K562 (cell line): ENCODE data around the gene ENOX2. TPM values are rescaled to one million over a fixed set of nuclear protein-coding genes. Genes with fewer than 3 reads are reported as not detected.

Experiments
- ARID2 ChIP-seq: fragments of 450-650 bp; IDR thresholded peaks from 2 replicates; pipeline ENCODE4 v1.6.1; 2017; ENCODE audit warnings: antibody characterized with exemption, mild to moderate bottlenecking
- ATF6 ChIP-seq: sonication (generic); formaldehyde crosslinking; IDR thresholded peaks from 2 replicates; pipeline ENCODE4 v1.4.0; 2020; ENCODE audit warnings: mild to moderate bottlenecking, missing genetic modification reagents
- BCL6 ChIP-seq: fragments of 250-450 bp; sonication (Bioruptor Pico); IDR thresholded peaks from 2 replicates; pipeline ENCODE4 v1.4.0; 2020
- CCAR2 ChIP-seq: fragments of 200-400 bp; formaldehyde crosslinking; IDR thresholded peaks from 2 replicates; pipeline ENCODE4 v1.6.1; 2017; ENCODE audit warnings: mild to moderate bottlenecking, low read depth, low read length
- CEBPB ChIP-seq: fragments of 450-650 bp; IDR thresholded peaks from 2 replicates; pipeline ENCODE4 v1.6.1; 2016; ENCODE audit warnings: missing genetic modification characterization, missing compliant biosample characterization
- FOS ChIP-seq: IDR thresholded peaks from 3 replicates; pipeline ENCODE4 v1.6.1; 2011; ENCODE audit not compliant: insufficient read length; ENCODE audit errors: extremely low read depth
- GTF2F1 ChIP-seq: IDR thresholded peaks from 2 replicates; pipeline ENCODE4 v1.6.1; 2011; ENCODE audit warnings: low read depth, low read length, improper control_type of control experiment
- KAT7 ChIP-seq: sonication (generic); formaldehyde crosslinking; IDR thresholded peaks from 2 replicates; pipeline ENCODE4 v1.8.0; 2022; ENCODE audit warnings: missing genetic modification reagents, mild to moderate bottlenecking, borderline replicate concordance
- MAFF ChIP-seq: IDR thresholded peaks from 2 replicates; pipeline ENCODE4 v1.6.1; 2012; ENCODE audit warnings: low read length, improper control_type of control experiment
- NCOA4 ChIP-seq: fragments of 450-650 bp; IDR thresholded peaks from 2 replicates; pipeline ENCODE4 v1.6.1; 2018; ENCODE audit warnings: mild to moderate bottlenecking; ENCODE audit not compliant: partially characterized antibody
- NCOR1 ChIP-seq: fragments of 450-650 bp; IDR thresholded peaks from 2 replicates; pipeline ENCODE4 v1.6.1; 2016; ENCODE audit warnings: mild to moderate bottlenecking, moderate library complexity
- PCBP1 ChIP-seq: fragments of 200-400 bp; formaldehyde crosslinking; IDR thresholded peaks from 2 replicates; pipeline ENCODE4 v1.6.1; 2018; ENCODE audit warnings: mild to moderate bottlenecking, low read depth, low read length; ENCODE audit not compliant: poor library complexity, severe bottlenecking
- PTRF ChIP-seq: fragments of 450-650 bp; IDR thresholded peaks from 2 replicates; pipeline ENCODE4 v1.6.1; 2016; ENCODE audit warnings: mild to moderate bottlenecking, missing genetic modification characterization, missing compliant biosample characterization
- SLC30A9 ChIP-seq: fragments of 250-450 bp; sonication (Bioruptor Pico); IDR thresholded peaks from 2 replicates; pipeline ENCODE4 v1.8.0; 2022; ENCODE audit warnings: mild to moderate bottlenecking, moderate library complexity
- SNRNP70 ChIP-seq: fragments of 200-400 bp; formaldehyde crosslinking; optimal IDR thresholded peaks from 2 replicates; pipeline ENCODE3; 2017; ENCODE audit warnings: low read depth, low read length
- SRSF7 ChIP-seq: fragments of 200-400 bp; formaldehyde crosslinking; optimal IDR thresholded peaks from 2 replicates; pipeline ENCODE3; 2017; ENCODE audit warnings: mild to moderate bottlenecking, low read depth, low read length
- TEAD2 ChIP-seq: fragments of 450-650 bp; IDR thresholded peaks from 2 replicates; pipeline ENCODE4 v1.6.1; 2016; ENCODE audit warnings: missing genetic modification characterization, control low read depth, missing compliant biosample characterization
- TSHZ1 ChIP-seq: fragments of 250-450 bp; sonication (Bioruptor Pico); IDR thresholded peaks from 2 replicates; pipeline ENCODE4 v1.4.0; 2020; ENCODE audit warnings: mild to moderate bottlenecking, moderate library complexity
- ZBTB9 ChIP-seq: fragments of 450-650 bp; formaldehyde crosslinking; IDR thresholded peaks from 2 replicates; pipeline ENCODE4 v1.4.0; 2020; ENCODE audit warnings: mild to moderate bottlenecking, moderate library complexity
- ZNF408 ChIP-seq: fragments of 250-450 bp; sonication (Bioruptor Pico); IDR thresholded peaks from 2 replicates; pipeline ENCODE4 v1.4.0; 2020; ENCODE audit warnings: low read depth, mild to moderate bottlenecking, moderate library complexity
- ZNF445 ChIP-seq: fragments of 250-450 bp; sonication (Bioruptor Pico); IDR thresholded peaks from 2 replicates; pipeline ENCODE4 v1.4.0; 2020; ENCODE audit warnings: low read depth, mild to moderate bottlenecking, moderate library complexity
- ZNF778 ChIP-seq: fragments of 450-650 bp; formaldehyde crosslinking; IDR thresholded peaks from 2 replicates; pipeline ENCODE4 v1.4.0; 2020; ENCODE audit warnings: mild to moderate bottlenecking, moderate library complexity
- polyA plus RNA-seq, 8 experiments: library from polyadenylated mRNA; depleted of rRNA in 4 of 8; stranded (reverse) in 5 of 8; unstranded in 3 of 8; fragments of >200 nt; fragmentation: Nextera tagmentation in 2 of 8; fragmentation: Illumina TruSeq in 1 of 8; extraction: Ambion mirVana in 2 of 8; extraction: Trizol in 1 of 8; gene quantifications; 2 replicates each; pipeline versions ENCODE4 v1.2.1 to v1.2.3, GENCODE V29; 2011 to 2014; ENCODE audit warnings: inconsistent platforms in 1 of 8, missing spikeins in 1 of 8
- total RNA-seq, 7 experiments: library from RNA; depleted of rRNA in 6 of 7; stranded (reverse); fragments of >200 nt in 6 of 7; fragmentation: Illumina TruSeq in 2 of 7; extraction: Trizol in 2 of 7; gene quantifications; 2 replicates each; pipeline versions ENCODE4 v1.2.1 to v1.2.3, GENCODE V29; 2011 to 2021; ENCODE audit warnings: low replicate concordance in 1 of 7

ENOX2 gene
- total and polyA plus RNA-seq, 9 of the 15 experiments (the other 6 are each of a cell fraction or from before 2014, with no cell fraction given) = 6.1 to 24.0 (median 13.8) TPM

GRCh38 chrX:130952266-130953043, 49.4 kb upstream of the ENOX2 start (continued):
- no peak for TF ChIP-seq TSHZ1 (CRISPR knock-in tag)
- no peak for TF ChIP-seq ZBTB9 (CRISPR knock-in tag)
- no peak for TF ChIP-seq NCOA4
- no peak for TF ChIP-seq BCL6 (CRISPR knock-in tag)
- TF ChIP-seq KAT7 (CRISPR knock-in tag) = no peak
- TF ChIP-seq PTRF (tag) = no peak
- no peak for TF ChIP-seq CEBPB (tag)
- no peak for TF ChIP-seq ARID2
- TF ChIP-seq TEAD2 = no peak
- TF ChIP-seq PCBP1 = no peak
- no peak for TF ChIP-seq SLC30A9
- no peak for TF ChIP-seq FOS
- no peak for TF ChIP-seq GTF2F1
- TF ChIP-seq MAFF = no peak
- TF ChIP-seq ZNF408 (CRISPR knock-in tag) = no peak
- TF ChIP-seq NCOR1 = peak; percentile 93
- no peak for TF ChIP-seq ZNF445 (CRISPR knock-in tag)
- TF ChIP-seq ATF6 (CRISPR knock-in tag) = no peak
- TF ChIP-seq SNRNP70 = no peak
- TF ChIP-seq CCAR2 = no peak
- no peak for TF ChIP-seq SRSF7
- TF ChIP-seq ZNF778 (CRISPR knock-in tag) = no peak
